HEK293T (cell line): ENCODE results near the gene CIC.
A peak's percentile ranks its signal among the peaks of the same experiment; 100 is the strongest.
"Not testable (repeated sequence)": the region's sequence is repeated elsewhere in the genome, so short reads cannot be mapped to it uniquely, and the experiment has no call there.

Source experiments
- CTCF ChIA-PET: fragments of 350-600 bp; formaldehyde crosslinking; extraction: SDS; loops from one replicate; lab custom pipeline; 2021; ENCODE audit warnings: antibody characterized with exemption, inconsistent platforms; lab: Yijun Ruan, JAX
- POLR2A ChIA-PET: fragments of 350-600 bp; formaldehyde crosslinking; extraction: SDS; loops from one replicate; lab custom pipeline; 2020; ENCODE audit warnings: antibody characterized with exemption, inconsistent platforms; lab: Yijun Ruan, JAX
- DNase-seq: peaks from one replicate; pipeline ENCODE4 v3.0.0; 2012; ENCODE audit warnings: mixed read lengths; ENCODE audit errors: extremely low spot score
- ARNT ChIP-seq: fragments of 450-650 bp; IDR thresholded peaks from 2 replicates; pipeline ENCODE4 v1.6.1; 2017; ENCODE audit warnings: mild to moderate bottlenecking
- BHLHE40 ChIP-seq: fragments of 450-650 bp; IDR thresholded peaks from 2 replicates; pipeline ENCODE4 v1.6.1; 2016; ENCODE audit warnings: mild to moderate bottlenecking, moderate library complexity, borderline replicate concordance
- CTBP1 ChIP-seq: fragments of 450-650 bp; IDR thresholded peaks from 2 replicates; pipeline ENCODE4 v1.6.1; 2016; ENCODE audit warnings: borderline replicate concordance
- ELF4 ChIP-seq: fragments of 450-650 bp; IDR thresholded peaks from 2 replicates; pipeline ENCODE4 v1.6.1; 2017; ENCODE audit warnings: antibody characterized with exemption
- FOXA1 ChIP-seq: fragments of 450-650 bp; IDR thresholded peaks from 2 replicates; pipeline ENCODE4 v1.6.1; 2016; ENCODE audit warnings: mild to moderate bottlenecking
- FOXK2 ChIP-seq: fragments of 450-650 bp; IDR thresholded peaks from 2 replicates; pipeline ENCODE4 v1.6.1; 2016; ENCODE audit warnings: mild to moderate bottlenecking
- FOXM1 ChIP-seq: fragments of 450-650 bp; IDR thresholded peaks from 2 replicates; pipeline ENCODE4 v1.6.1; 2017; ENCODE audit warnings: mild to moderate bottlenecking, borderline replicate concordance
- HDGF ChIP-seq: fragments of 450-650 bp; IDR thresholded peaks from 2 replicates; pipeline ENCODE4 v1.6.1; 2017; ENCODE audit warnings: antibody characterized with exemption, borderline replicate concordance
- L3MBTL2 ChIP-seq: fragments of 450-650 bp; conservative IDR thresholded peaks from 2 replicates; pipeline ENCODE4 v1.6.1; 2016; ENCODE audit warnings: mild to moderate bottlenecking
- LEF1 ChIP-seq: fragments of 450-650 bp; IDR thresholded peaks from 2 replicates; pipeline ENCODE4 v1.6.1; 2017; ENCODE audit warnings: mild to moderate bottlenecking, borderline replicate concordance
- NFRKB ChIP-seq: fragments of 450-650 bp; IDR thresholded peaks from 2 replicates; pipeline ENCODE4 v1.6.1; 2016; ENCODE audit warnings: mild to moderate bottlenecking, moderate library complexity
- PKNOX1 ChIP-seq: fragments of 450-650 bp; IDR thresholded peaks from 2 replicates; pipeline ENCODE4 v1.6.1; 2016
- SP1 ChIP-seq: fragments of 450-650 bp; IDR thresholded peaks from 2 replicates; pipeline ENCODE4 v1.6.1; 2017
- SUZ12 ChIP-seq: fragments of 450-650 bp; IDR thresholded peaks from 2 replicates; pipeline ENCODE4 v1.6.1; 2016; ENCODE audit warnings: mild to moderate bottlenecking
- TARDBP ChIP-seq: fragments of 450-650 bp; IDR thresholded peaks from 2 replicates; pipeline ENCODE4 v1.6.1; 2016
- ZNF384 ChIP-seq: fragments of 450-650 bp; IDR thresholded peaks from 2 replicates; pipeline ENCODE4 v1.6.1; 2016

Gene CIC

GRCh38 chr19:42254089-42254849, 14.8 kb upstream of the CIC start:
- ChIA-PET POLR2A (no interaction called here), CTCF (no interaction called here)
- TF ChIP-seq FOXA1 (no peak), SP1 (no peak), BHLHE40 (no peak), FOXK2 (no peak), TARDBP (no peak), FOXM1 (peak; percentile 84)
- DNase-seq, result peak; percentile 51

GRCh38 chr19:42254850-42255765, 13.9 kb upstream of the CIC start, which contains the start of gene ERF:
Gene ERF, minus strand, starts transcription at chr19:42255128. Its CDS starts 129 bp downstream, at chr19:42254999.
- POLR2A ChIA-PET, result interaction anchor here (0.9 to 1.4 kb wide), 6 partner anchors 8 to 24 kb away, joined by 3 to 6 read pairs (median 4); no protein-coding TSS in a partner anchor
- DNase-seq, result peak; percentile 93
- TF ChIP-seq ELF4 (no peak), HDGF (no peak), FOXA1 (no peak), SP1 (no peak), FOXM1 (no peak), ZNF384 (no peak), SUZ12 (no peak), CTBP1 (no peak), FOXK2 (no peak), TARDBP (no peak), L3MBTL2 (no peak), PKNOX1 (no peak), LEF1 (no peak), ARNT (no peak), BHLHE40 (no peak), NFRKB (no peak)
- CTCF ChIA-PET, result interaction anchor here (2.1 kb wide), 1 partner anchor 9 kb away, joined by 6 read pairs; no protein-coding TSS in a partner anchor

GRCh38 chr19:42255766-42256745, 13.0 kb upstream of the CIC start:
- DNase-seq, result peak; percentile 44
- TF ChIP-seq PKNOX1 (no peak), BHLHE40 (no peak), FOXK2 (no peak), FOXA1 (no peak), ELF4 (no peak)
- ChIA-PET POLR2A (interaction anchor here (0.6 to 1.4 kb wide), 8 partner anchors 9 to 23 kb away, joined by 3 to 6 read pairs (median 4); no protein-coding TSS in a partner anchor), CTCF (interaction anchor here (2.1 kb wide), 1 partner anchor 10 kb away, joined by 6 read pairs; no protein-coding TSS in a partner anchor)

GRCh38 chr19:42257842-42258241, 11.2 kb upstream of the CIC start:
- DNase-seq, CTCF ChIA-PET: not testable (repeated sequence)
- POLR2A ChIA-PET, result interaction anchor here (1.3 kb wide), 1 partner anchor 11 kb away, joined by 3 read pairs; no protein-coding TSS in a partner anchor

- POLR2A ChIA-PET, result interaction anchor here (2.0 kb wide), 1 partner anchor 18 kb away, joined by 5 read pairs; no protein-coding TSS in a partner anchor
- TF ChIP-seq NFRKB, result no peak
- TF ChIP-seq FOXK2, result no peak
- no peak for TF ChIP-seq TARDBP
- no peak for TF ChIP-seq SP1
- TF ChIP-seq L3MBTL2, result no peak
- TF ChIP-seq FOXM1, result no peak
- TF ChIP-seq LEF1, result no peak
- no peak for TF ChIP-seq PKNOX1
- no peak for TF ChIP-seq HDGF
- no peak for TF ChIP-seq SUZ12
- TF ChIP-seq FOXA1, result no peak
- TF ChIP-seq ARNT, result no peak
- no peak for TF ChIP-seq ZNF384
- no peak for TF ChIP-seq CTBP1
- no peak for TF ChIP-seq BHLHE40
- TF ChIP-seq ELF4, result no peak
- no peak for DNase-seq
- CTCF ChIA-PET, result interaction anchor here (0.6 kb wide), 1 partner anchor 153 kb away, joined by 3 read pairs; no protein-coding TSS in a partner anchor
Measured at GRCh38 chr19:42261763-42262162, 7.3 kb upstream of the CIC start.
